Measurements from ENCODE around the gene RPL22.

Gene RPL22

DNA sequence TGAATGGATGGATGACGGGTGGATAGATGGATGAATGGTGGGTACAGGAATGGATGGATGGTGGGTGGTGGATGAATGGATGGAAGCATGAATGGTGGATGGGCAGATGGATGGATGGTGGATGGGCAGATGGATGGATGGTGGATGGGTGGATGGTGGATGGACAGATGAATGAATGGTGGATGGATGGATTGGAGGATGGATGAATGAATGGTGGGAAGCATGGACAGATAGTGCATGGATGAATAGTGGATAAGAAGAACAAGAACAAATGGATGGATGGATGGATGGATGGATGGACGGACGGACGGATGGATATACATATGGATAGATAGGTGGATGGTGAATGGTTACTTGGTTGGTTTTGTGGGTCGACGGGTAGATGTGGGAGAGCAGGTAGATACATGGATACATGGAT, 24.0 kb downstream of the RPL22 start:
- DNase-seq (ENCODE audit: low read depth, low spot score) = no peak

DNA sequence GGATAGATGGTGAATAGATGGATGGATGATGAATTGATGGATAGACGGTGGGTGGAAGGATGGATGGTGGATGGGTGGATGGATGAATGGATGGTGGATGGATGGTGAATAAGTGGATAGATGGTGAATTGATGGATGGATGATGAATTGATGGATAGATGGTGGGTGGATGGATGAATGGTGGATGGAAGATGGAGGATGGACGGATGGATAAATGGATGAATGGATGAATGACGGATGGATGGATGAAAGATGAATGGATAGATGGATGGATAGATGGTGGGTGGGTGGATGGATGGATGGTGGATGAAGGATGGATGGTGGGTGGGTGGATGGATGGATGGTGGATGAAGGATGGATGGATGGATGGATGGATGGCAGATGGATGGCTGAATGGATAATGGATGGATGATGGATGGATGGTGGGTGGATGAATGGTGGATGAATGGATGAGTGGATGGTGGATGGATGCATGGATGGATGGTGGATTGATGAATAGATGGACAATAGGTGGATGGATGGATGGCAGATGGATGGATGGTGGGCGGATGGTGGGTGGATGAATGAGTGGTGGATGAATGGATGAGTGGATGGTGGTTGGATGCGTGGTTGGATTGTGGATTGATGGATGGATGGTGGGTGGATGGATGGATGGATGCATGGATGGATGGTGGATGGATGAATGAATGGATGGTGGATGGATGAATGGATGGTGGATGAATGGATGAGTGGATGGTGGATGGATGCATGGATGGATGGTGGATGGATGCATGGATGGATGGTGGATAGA, 24.6 kb downstream of the RPL22 start:
- no peak for DNase-seq (ENCODE audit: low read depth, low spot score)

DNA sequence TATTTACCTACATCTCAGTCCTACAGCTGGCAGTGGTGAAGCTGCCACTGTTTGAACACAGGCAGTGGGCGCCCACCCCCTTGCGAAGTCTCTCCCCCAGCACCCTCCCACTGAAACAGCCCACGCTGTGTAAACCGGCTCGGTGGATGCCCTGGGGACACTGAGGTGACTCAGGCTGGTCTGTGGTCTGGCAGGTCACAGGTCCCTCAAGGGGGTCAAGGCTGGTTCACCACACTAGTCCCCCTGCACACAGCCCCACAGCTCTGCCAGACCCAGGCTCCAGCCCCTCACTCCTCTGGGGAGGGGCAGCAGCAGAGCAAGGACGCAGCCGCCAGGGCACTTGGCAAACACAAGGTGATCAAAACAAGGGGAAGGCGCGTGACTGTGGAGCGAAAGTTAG, 26.8 kb downstream of the RPL22 start:
- DNase-seq (ENCODE audit: low read depth, low spot score) = no peak

DNA sequence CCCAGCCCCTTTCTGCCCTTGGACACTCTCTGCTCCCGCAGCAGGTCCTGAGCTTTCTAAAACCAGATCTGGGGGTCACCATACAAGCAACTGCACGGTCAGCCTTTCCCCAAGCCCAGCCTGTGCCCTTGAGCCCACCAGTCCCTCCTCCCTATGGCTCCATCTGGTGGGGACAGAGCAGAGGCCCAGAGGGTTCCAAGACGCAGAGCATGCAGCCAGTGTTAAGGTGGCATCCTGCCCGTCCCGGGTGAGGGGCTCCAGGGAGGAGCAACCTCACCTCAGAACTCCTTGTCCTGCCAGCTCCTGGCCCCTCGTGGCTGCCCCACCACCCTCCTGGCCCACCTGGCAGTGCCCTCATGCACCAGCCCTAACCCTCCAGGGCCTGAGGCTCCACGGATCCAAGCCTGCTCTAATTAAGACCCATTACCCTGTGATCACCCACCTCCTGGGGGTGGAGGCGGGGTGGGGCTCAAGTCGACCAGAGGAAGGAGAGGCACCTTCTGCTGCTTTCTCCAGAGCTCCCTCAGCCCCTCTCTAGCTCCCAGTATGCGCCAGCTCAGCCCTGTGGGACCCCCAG, 27.8 kb downstream of the RPL22 start:
- no peak for DNase-seq (ENCODE audit: low read depth, low spot score)

DNA sequence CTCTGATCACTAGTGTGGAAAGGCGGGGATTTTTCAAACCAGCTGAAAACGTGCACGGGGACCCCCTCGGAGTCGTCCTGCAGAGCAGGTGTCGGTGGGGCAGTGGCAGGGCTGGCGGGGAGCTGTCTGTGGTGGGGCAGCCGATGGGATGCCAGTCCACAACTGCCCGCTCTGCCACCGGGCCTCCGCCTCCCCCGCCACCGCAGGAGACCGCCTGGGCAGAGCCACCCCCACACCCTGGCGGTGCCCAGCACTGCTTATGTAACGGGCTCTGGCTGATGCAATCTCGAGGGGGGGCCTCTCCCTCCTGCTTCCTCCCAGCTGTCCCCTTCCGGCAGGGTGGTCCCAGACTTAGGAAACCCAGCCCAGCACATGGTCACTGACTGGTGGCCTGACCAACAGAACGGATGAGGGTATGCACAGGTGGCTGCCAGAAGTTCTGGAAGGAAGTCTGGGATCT, 28.6 kb downstream of the RPL22 start:
- no peak for DNase-seq (ENCODE audit: low read depth, low spot score)

DNA sequence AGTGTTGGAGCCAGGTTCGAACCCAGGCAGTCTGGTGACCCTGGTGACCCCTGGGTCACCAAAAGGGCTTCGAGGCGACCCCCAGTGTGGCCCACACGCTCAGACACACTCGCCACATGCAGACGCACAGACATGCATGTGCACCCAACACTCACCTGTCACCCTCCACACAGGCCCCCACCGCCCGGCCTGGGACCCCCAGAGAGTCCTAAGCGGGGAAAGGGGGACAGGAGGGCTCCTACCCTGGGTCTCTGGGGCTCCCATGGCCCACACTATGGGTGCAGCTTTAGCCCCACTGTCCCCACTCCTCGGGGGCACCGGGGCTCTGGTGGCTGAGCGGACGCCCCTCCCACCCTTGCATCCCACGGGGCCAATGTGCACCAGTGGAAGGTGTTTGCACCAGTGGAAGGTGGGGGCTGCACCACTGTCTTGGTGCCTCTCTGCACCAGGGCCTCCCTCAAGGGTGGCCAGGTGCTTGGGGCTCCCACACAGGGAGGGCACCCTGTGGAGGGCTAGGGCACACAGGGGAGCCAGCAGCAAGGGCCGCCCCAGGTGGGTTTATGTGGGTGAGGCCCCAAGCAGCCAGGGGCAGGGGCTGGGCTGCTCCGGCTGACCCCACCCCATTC, 29.2 kb downstream of the RPL22 start:
- DNase-seq (ENCODE audit: low read depth, low spot score) = no peak

DNA sequence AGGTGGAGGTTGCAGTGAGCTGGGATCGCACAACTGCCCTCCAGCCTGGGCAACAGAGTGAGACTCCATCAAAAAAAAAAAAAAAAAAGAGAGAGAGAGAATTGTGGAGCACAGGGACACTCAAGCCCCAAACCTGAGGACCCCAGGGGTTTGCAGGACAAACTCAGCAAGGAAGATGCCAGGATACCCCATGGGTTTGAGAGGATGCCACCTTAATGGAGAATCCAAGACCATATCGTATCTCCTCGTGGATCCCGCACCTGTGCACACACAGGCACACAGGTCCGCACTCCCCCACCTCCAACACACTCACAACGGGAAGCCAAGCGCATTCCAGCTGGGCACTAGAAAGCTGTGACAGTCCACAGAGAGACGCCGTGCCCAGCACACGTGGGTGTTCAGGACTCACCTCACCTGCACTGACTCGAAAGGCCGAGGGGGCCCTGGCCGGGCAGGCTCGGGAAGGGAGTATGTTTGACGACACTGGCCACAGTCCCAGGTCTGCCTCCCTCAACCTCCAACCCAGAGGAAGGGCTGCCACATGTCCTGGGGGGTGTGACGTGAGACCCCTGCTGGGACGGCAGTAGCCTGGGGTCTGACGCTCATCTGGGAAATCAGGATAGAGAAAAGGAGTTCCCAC, 30.3 kb downstream of the RPL22 start:
- DNase-seq (ENCODE audit: low read depth, low spot score) = no peak

DNA sequence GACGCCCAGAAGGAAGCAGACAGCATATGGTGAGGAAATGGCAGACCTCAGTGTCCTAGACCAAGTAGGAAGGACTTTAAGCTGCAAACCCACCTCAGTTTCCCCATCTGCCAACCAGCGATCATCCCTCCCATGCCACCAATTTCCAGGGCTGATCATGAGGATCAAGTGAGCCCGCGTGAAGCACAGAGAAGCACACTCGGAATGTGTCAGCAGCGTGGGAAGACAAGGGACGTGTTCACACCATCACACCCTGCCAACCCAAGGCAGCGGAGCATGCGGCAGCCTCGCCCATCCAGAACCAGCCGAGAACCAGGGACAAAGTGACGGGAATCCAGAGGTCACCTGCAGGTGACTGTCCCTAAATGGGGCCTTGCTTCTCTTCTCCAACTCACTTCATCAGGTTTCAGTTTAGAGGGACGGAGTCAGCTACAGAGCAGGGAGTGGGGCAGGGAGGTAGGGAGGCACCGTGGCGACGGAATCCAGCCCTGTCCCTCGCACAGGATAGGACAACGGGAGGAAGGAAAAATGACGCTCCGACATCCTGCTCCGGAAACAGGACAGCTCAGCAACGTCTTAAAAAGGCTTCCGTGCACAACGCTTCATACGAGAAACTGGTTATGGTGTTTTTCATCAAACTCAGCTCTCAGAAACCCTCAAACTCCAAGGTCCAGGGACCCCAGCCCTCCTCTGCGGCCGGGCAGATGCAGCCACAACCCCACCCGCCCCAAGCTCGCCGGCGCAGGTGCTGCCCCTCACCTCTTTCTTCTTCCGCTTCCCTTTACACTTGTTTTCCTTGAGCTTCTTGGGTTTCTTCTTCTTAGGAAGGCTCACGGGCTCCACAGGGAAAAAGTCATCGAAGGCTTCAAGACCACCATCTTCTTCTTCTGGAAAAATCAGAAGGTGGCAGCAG, 31.7 kb downstream of the RPL22 start:
- no peak for DNase-seq (ENCODE audit: low read depth, low spot score)

DNA sequence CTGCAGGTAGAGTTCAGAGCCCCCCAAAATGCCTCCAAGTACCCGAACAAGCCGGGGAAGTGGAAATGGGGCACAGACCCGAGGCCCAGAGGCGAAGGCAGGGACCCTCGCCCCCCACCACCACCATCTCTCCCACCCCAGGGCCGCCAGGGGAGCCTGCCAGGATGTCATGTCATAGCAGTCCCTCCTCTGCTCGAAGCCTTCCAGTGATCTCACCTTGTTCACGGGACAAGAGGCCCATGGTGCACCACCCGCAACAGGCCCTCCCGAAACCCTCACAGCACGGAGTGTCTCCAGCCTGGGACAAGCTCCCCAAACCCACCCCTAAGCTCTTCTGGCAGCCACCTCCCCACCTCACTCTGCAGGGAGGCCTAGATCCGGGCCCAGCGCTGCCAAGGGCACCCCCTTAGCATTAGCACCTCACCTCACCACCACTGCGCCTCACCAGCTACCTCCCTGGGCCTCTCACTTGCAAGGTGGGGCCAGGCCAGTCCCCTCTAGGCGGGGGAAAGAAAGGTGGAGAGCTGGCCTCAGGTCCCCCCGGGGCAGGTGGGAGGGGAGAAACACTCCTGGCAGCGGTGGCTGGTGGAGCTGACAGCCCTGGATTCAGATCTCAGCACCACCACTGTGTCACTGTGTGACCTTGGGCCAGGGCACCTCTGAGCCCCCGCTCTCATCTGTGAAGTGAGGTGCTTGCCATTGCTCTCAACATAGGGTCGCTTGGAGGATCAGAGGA, 32.6 kb downstream of the RPL22 start:
- DNase-seq (ENCODE audit: low read depth, low spot score) = no peak

DNA sequence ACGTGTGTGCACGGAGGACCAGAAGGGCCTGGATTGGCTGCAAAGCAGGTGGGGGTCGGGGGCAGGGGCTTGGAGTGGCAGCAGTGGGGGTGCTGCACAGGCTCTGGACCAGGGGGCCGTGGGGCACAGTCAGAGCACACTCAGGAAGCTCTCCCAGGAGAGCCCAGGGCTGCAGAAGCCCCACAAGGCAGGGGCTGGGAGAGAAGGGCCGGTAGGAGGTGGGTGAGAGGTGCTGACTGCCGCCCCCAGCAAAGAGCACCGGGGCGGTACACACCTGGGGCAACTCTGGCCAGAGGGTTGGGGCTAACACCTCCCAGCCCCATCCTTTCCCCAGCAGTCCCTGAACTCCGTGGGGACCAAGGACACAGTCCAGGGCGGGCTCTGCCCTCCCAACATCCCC, 33.2 kb downstream of the RPL22 start:
- DNase-seq (ENCODE audit: low read depth, low spot score) = no peak

DNA sequence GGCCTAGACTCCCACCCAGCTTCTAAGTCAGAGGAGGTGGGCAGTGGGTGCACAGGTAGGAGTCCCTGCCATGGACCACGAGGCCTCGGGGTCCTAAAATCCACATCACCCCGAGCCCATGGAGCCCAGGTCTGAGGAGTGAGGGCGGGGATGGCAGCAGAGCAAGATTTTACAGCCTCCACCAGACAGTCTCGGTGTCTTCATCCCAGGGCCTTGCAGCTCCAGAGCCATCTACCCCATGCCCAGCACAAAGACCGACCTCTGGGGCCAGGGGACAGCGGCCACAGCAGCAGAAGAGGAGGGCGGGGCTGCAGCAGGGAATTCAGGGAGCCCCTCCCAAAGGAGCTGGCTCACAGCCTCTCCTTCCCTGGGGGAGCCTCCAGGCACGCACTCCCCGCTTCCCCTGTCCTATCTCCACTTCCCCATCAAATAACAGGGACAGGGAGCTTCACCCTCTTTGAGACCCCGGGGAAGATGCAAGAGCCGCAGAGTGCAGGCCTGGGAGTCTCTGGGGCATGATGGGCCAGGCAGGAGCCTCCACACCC, 33.9 kb downstream of the RPL22 start:
- no peak for DNase-seq (ENCODE audit: low read depth, low spot score)

DNA sequence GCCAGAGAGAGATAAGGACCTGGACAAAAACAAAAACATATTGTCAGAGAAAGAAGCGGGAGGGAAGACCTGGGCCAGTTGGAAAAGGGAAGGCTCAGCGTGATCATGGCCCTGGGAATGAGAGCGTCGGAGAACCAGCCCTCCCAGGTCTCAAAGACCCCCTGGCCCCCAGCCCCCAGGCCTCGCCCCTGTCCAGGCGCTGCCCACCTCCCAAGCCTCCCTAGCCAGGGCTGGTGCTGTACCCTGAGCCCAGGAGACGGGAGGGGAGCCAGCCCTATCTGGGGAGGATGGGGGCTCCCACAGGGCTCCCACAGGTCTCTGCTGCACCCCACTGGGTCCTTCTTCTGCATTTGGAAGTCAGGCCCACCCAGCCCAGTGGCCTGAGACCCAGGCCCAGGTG, 34.4 kb downstream of the RPL22 start:
- DNase-seq (ENCODE audit: low read depth, low spot score) = no peak

DNA sequence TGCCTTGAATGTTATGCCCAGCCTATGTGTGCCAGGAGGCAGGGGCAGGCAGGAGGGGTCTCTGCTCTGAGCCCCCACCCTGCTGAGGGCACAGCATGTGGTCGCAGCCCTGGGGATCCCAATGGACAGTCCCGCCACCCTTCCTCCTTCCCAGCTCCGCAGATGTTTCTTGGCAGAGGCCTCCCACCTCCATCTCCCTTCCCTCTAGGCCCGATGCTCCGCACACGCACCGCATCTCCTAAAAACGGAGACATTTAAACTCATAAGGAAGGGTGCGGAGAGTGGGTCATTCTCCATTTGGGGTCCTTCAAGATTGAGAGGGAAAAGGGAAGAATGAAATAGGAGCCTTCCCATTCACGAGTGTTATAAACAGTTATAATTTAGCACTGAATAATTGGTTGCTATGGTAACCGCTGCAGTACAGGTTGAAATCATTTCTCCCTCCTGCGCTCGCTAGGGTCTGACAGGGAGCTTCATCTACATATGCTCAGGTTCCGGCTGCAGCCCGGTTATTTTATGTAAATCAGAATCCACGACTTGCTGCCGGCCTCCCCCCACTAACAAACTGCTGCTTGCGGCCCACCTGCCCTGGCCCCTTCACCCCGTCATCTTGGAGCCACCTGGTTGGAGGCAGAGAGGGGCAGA, 35.3 kb downstream of the RPL22 start:
- DNase-seq (ENCODE audit: low read depth, low spot score) = no peak

DNA sequence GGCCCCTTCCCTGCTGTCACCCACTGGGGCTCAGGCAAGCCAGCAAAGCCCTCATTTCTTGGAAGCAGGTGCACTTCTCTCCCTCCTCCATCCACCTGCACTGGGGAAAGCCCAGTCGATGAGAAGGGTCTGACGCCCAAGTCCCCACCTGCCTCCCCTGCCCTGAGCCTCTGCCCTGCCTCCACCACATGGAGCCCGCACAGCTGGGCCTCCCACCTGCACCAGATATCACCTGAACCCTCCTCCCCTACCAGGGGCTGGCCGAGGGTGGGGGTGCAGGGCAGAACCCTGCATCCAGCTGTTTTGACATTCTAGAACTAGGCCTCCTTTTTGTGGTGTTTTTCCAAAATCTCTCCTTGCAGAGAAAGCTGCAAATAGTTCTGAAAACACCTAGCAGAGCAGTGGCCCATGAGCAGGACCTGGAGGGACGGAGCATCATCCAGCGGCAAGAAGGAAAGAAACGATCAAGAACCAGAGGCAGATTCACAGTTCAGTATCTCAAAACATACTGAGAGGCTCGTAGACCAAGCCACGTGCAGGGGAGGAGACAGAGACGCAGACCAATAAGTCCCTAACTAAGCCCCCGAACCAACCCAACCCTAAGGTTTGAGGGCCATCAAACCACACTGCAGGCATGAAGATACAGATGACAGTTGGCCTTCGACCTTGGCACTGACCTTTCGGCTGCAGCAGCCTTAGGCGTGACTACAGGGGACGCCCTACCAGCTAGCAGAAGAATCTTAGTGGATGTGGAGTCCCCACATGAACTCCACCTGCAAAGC, 36.0 kb downstream of the RPL22 start:
- DNase-seq (ENCODE audit: low read depth, low spot score) = no peak

DNA sequence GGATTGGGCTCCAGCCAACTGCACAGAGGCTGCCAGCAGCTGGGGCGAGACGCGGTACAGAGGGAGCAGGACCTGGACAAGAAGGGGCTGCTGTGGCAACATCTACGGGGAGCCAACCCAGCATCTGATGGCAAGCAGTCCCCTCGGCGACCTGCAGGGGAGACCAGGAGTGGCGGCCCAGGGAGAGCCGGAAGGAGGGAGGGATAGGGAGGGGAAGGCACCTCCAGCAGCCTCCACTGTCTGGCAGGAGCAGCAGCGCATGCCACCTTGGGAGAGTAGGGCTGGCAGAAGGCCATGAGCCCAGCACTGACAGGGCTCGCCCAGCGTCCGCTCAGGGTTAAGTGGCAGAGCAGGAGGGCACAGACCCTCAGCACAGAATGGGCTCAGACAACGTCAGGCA, 36.6 kb downstream of the RPL22 start:
- no peak for DNase-seq (ENCODE audit: low read depth, low spot score)

DNA sequence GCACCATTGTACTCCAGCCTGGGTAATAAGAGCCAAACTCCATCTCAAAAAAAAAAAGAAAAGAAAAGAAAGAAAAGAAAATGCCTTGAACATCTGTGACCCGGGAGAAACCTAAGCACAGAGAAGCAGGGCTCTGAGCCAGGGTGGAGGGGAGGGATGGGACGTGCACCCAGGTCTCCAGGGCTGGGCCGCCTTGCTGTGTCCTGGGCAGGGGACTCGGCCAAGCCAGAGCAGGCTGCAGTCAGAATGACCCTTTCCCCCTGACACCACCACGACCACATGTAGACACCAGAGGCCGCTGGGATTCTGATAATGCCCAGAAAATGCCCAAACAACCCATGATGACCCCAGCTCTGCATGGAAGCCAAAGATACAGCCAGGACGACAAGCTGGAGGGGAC, 37.1 kb downstream of the RPL22 start:
- DNase-seq (ENCODE audit: low read depth, low spot score) = no peak

DNA sequence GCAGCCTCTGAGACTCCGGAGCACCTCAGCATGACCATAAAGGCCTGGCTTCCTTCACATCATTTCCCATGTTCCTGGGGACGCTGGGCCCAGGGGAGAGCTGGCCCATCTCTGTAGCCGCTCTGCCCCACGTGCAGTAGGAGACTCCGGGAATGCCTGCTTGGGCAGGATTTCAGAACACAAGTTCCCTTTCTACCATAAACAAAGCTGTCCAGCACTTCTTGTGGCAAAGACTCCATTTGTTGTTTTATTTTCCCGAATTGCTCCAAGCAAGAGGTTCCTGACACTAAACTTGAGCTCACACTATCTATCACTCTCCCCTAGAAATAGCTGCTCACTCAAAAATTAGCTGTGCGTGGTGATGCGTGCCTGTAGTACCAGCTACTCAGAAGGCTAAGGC, 41.2 kb downstream of the RPL22 start:
- no peak for DNase-seq (ENCODE audit: low read depth, low spot score)

DNA sequence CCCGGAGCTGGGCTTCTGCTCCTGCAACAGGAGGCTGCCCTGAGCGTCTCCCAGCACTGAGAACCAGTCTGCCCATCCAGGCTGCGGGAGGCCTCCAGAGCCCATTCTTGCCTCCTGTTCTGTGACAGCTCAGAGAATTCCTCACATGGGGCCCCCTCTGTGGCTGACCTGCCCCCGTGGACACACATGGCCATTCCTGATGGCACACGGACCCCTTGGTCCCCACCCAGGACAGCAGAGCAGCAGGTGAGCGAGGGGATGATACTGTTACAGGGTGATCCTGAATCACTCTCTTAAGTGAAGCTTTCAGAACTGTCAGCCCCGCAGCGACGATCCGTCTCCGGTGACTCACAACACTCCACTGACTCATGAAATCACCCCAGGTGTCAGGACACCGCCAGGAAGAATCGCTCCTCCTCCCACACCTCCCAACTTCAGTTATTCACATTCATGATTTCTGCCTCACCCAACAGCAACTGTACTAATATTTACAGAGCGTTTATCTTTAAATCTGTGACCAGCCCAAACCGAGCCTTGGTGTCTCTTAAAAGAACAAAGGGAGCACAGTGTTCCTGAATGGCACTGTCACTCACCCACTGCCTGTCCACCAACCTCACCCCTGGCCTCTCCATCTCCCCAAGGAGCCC, 41.7 kb downstream of the RPL22 start:
- peak; percentile 40 for DNase-seq (ENCODE audit: low read depth, low spot score)

DNA sequence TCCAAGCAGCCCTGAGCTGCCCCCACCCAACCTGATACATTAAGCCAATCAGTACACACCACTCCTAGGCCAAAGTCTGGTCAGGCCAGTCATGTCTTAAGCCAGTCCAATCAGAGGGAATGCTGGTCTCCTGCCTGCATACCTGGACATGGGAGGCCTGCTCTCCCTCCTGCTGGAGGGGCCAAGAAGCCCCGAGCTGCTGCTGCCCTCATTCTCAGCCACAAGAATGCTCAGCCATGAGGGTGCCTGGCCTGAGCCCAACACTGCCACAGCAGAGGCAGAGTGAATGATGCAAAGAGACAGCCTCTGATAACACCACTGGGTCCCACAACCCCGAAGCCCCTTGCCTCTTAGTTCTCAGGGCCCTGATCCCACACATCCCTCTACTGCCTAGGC, 42.3 kb downstream of the RPL22 start:
- DNase-seq (ENCODE audit: low read depth, low spot score) = peak; percentile 17
